NCI-H2081 (cell line): ENCODE data around the gene TEKT3.

ENCODE experiments used
- DNase-seq, 2 experiments: peaks; one replicate each; lab custom pipeline; 2025; lab: John Stamatoyannopoulos, UW

The TEKT3 gene

DNA sequence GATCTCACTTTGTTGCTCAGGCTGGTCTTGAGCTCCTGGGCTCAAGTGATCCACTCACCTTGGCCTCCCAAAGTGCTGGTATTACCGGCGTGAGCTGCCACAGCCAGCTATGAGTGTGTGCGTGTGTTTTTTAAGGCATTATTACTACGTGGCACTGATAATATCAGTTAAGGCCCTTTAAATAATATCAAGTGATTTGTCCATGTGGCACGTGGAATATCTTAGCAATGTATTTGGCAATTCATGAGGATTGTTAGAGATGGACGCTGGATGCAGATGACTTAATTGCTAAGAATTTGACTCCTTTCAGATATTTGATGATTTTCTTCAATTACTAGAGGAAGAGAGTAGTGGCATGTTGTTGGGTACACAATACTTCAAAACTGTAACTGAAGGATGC lies 50.8 kb downstream of the TEKT3 start:
- DNase-seq: no peak

DNA sequence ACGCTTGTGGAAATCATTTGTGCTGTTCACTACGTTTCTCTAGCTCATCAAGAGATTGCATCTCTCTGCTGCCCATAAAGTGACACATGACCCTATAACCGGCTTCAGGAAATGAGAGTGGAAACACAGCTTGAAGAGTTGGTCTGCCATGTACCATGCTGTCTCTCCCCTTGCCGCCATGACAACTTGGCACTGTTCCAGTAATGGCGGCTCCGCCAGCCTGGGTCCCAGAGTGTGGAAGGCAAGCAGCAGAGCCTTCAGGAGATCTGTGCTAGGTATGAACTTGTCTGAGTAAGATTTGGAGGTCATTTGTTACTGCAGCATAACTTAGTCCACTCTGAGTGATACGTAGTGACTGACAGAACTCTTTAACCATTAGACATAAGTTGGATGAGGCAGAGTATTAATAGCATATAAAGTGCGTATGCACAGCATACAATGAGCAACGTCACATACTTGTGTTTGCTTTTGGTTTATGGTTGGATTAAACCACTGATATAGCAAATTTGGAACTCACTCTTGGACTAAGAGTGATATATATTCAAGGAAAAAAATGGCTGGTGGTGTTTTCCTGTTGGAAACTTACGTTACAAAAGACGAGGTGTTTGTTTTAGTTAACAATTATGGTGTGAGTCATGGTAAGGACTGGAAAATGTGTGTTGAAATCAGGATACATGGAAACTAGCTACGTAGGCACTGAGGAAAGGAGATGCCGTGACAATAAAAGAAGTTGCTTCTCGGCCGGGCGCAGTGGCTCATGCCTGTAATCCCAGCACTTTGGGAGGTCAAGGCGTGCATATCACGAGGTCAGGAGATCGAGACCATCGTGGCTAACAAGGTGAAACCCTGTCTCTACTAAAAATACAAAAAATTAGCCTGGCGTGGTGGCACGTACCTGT lies 51.9 kb downstream of the TEKT3 start:
- DNase-seq: no peak

DNA sequence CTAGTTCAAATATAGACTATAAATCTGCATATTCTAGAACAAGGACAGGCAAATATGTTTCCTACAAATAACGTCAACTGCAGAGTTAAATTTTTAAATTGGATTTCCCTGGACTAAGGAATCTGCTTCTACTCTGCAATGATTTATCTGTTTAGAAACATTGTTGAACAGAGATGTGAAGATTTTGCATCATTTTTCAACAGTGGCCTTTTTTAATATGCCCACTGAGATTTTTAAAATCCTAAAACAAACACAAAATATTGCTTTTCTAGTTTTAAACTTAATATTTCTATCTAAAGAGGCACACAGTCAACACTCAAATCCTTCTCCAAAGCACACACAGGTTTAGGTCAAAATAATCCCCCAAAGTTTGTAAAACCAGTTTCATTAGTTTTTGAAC lies 52.5 kb downstream of the TEKT3 start:
- DNase-seq: no peak

DNA sequence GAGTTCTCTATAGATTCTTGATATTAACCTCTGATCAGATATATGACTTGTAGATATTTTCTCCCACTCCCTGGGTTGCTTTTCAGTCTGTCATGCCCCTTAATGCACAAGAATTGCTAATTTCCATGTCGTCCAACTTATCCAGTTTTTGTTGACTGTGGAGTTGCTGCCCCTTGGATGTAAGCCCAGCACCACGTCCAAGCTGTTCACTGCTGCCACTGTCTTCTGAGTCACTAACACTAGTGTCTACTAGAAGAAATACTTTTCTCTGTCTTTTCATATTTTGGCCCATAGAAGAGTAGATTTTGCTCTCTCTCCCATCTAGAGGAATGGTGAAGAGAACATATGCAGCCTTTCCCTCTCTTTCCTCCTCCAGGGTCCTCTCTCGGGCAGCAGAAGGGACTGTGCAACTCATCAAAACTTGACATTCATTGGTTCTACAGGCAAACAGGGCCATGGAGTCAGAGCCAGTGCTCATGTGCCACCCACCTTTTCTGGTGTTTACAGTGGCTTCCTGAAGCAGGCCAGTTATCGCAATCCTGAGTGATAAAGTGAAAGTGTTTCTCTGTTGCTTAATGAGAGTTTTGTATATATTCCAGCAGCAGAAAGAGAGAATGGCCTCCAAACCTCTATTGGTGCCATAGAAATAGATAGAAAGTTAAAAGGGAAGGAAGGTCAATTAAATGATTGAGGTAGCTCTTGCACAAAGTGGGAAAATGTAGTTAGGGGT lies 53.7 kb downstream of the TEKT3 start:
- no peak for DNase-seq

DNA sequence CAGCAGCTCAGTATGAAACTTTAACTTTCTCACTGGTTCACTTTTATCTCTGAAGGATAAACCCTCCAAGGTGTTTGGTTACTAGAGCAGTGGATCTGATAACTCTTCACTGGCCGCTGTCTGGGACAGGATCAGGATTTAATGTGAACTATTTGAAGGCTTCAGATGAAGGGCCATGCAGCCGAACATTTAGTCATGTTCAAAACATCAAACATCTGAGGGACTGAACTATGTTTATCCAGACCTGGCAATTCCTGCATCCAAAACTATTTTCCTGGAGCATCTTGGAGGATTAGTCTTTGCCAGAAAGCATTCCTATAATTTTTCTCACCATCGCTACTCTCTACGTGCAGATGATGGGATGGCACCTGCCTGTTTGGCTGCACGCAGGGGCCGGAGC lies 55.9 kb downstream of the TEKT3 start:
- DNase-seq: no peak

DNA sequence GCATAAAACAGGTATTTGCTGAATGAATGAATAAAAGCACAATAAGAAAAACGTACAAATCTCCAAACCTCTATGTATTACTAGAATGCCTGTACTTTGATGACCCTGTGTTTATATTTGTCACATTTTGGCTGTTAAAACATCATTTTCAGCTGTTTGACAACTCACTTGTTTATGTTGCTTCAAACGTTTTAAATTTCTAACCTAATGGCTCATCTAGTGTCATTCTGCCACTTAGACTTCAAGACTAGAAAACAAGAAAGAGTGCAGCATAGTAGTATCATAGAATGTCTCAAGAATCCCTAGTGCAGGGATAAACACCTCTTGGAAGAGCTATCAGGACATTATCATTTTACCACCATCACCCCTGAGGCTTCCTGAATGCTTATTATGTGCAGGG lies 56.9 kb downstream of the TEKT3 start:
- no peak for DNase-seq

DNA sequence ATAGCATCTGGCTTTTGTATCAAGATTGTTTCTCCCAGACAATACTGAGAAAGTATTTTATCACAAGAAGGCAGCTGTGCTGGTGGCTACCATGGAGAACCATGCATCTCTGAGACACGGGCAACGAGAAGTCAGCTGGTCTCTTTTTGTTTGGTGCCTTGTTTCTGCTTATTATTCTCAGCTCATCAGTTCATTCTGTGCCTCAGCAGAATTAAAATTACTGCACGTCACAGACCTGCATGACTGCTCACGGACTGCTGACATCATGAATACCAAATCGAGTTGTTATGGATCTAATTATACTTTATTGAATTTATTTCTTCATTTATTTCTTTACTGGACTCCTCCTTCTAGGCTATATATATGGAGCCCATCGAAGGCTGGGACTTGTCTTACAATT lies 57.3 kb downstream of the TEKT3 start:
- DNase-seq: no peak

DNA sequence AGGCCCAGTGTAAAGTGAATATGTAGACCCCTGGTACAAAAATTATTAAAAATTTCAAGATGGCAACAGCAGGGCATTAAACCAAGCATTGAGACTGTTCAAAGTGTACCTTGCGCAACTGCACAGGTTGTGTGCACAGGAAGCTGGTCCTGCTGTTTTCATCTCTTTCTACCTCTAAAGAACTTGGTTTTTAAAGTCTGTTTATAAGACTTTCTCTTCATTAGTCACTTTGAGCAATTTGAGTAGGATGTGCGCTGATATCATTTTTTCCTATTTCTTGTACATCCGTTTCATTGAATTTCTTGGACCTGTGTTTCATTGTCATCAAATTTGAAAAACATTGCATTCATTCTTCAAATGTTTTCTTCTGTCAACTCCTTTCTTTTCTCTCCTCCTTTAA lies 59.5 kb downstream of the TEKT3 start:
- no peak for DNase-seq

DNA sequence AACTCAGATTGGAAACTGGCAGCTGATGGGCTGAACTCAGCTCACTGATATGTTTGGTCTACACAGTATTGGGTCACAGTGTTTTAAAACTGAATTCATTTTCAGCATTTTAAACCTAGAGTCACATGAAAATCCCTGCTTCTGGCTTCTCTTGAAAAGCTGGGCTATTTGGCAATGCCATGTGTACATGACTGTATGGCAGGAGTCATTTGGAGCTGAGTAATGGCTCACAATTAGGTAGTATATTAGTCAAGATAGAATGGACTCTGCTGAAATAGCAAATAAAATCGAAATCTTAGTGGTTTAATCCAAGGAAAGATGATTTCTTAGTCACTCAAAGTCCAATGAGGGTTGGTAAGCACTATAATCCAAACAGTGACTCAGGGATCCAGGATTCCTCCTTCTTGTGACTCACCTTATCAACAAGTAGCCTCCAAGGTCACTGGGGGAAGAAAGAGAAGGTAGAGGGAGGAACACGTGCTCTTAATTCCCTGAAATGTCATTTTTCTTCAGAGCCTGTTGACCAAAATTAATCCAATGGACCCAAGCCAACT lies 62.4 kb downstream of the TEKT3 start:
- no peak for DNase-seq

DNA sequence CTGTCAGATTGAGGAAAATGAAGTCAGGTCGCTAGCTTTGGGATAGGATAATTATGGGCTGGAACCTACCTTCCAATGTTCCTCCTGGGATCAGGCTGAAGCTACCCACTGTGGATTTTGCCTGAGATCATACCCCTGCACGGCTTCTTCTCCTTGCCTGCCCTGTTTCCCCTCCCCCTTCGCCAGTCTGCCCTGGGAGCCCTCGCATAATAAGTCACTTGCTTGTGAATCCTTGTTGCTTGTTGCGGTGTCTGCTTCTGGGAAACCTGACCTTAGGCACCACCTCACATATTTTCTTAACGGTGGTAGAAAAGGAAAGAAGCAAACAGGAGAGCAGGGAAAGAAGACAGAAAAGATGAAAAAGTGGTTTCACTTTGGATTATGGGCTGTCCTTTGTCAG lies 63.0 kb downstream of the TEKT3 start:
- DNase-seq: no peak

DNA sequence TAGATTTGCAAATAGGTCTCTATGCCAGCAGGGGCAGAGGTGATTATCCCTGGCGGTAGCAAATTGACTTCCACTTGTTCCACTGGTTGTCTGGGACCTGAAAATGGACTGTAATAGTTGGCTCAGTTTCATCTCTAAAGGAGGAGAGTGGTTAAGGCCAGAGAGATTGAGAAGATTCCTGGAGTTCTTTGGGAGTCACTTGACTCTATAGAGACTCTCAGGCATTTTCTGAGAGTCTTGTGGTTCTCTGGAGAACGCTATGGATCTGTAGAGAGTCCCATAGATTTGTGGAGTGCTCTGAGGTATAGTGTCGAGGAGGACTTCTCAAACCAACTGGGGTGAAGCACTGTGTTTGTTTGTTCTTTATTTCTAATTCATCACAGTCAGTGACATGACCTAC lies 67.4 kb downstream of the TEKT3 start:
- DNase-seq: no peak

DNA sequence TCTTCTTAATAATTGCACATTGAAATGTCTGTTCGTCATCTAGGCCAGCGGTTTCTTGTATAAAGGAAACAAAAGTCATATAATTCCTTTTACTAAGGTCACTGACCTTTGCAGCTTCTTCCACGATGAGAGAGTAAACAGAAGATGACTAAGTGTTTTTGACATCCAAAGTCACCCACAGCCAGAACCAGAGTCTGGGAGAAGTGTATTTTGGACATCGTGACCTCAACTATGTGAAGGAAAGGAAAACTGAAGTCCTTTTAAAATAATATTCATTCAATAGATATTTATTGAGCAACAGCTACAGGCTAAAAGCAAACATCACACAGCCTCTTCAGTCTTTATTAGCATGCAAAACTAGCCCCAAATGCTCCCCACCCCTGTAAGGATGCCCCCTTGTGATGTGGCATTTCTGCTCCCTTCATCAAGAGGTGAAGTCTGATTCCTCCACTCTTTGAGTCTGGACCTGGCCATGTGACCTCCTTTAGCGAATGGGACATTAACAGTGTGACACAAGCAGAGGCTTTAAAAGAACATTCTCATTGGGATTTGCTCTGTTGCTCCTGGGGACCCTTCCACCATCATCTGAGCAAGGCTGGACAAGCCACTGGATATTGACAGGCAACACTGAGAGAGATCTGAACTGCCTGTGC lies 68.1 kb downstream of the TEKT3 start:
- no peak for DNase-seq

DNA sequence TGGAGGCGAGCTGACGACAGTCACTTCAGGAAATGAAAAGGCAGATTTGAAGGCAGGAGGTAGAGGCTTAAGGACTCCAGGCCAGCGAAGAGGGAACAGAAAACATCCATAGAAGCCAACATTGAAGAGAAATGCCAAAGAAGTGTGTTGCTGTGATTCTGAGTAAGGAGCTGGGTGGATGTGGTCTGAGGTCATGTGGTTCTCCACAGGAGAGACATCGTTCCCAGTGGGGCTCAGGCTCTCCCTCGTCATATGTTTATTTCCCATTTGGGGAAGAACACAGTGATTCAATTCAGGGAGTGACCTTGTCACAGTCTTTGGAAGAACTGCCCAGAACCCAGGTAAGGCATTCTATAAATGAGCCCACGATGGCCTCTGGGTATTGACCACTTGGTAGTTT lies 69.7 kb downstream of the TEKT3 start:
- no peak for DNase-seq

DNA sequence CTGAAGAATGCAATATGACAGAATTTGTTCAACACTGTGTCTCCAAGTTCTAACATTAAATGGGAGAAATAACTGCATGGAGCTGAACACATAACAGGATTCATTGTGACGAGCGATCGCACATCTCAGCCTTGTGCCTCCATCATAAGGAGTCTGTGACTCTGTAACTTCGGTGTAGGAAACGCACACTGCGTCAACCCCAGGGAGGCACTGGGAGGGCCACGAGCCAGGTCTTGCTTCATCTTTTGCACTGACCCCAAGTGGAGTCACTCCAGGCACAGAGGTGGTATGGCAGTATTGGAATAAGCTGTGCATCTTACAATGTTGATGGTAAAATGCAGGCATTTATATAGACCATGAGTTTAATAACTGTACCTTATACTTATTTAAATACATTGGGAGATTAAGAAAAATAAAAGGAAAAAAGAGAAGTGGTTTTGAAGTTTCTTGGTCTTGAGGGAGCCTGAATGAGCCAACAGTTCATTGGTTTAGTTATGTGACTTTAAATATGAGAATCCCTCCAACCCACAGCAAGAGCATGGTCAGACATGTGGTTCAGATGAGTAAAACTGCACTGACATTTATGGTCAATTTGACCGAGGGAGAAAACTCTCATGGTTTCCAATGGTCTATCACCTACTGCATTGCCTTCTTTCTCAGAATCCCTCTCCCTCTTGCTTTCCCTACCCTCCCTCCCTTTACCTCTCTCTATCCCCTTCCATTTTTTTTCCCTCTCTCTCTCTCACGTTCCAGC lies 70.6 kb downstream of the TEKT3 start:
- DNase-seq: no peak

DNA sequence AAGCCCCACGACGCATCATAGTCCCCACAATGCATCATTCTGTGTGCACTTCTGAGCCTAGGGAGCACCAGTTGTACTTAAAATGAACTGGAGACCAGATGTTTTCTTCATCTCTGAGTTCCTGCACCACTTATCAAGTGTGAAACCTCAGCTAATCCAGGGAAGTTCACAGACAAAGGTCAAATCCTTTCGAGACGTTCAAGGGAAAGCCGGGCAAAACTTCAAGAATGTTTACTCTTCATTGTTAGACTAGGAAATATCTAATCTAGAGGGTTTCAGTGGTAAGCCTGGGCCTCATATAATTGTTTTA lies 71.7 kb downstream of the TEKT3 start:
- no peak for DNase-seq

DNA sequence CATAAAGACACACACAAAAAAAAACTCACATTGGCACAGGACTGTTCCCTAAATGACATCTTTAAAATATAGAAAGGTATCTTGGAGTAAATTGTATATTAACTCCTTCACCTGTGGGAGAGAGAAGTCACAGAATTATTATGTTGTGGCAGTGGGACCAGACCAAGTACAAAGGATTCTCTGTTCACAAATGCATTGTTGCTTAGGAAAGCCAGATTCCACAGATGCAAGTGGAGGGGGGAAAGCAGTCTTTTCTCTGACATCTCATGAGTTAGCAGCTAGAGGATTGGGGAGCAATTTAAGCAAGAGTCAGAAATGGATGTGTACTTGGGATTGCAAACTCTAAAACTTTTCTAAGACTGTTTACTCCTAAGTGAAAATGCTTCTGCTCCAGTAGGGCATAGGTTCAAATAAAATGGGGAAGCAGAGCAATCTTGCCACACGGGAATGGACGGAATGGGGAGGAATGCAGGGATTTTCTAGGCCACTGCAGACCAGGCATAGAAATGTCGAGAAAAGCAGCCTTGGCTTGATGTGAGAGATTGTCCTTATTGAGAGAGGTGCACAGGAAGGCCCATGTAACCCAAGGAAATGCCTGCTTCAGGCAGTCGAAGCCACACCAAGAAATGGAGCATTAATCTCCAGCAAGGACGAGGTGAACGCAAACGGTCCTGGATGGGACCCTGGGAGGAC lies 72.2 kb downstream of the TEKT3 start:
- no peak for DNase-seq

DNA sequence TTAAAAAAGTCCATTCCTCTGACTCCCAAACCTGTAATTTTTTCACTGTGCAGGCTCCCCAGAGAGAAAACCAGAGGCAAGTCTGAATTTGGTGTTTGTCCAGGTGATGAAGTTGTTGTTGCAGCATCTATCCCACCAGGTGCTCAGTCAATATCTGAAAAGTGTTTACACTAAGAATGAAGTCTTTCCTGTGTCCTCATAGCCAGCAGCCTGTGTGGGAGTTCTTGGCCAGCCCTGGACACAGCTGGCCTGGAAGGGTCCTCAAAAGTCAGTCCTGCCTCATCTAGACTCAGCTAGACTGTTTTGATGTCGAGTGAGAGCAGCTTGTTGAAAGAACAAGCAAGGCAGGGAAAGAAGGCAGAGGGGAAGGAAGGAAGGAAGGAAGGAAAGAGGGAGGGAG lies 72.9 kb downstream of the TEKT3 start:
- no peak for DNase-seq

DNA sequence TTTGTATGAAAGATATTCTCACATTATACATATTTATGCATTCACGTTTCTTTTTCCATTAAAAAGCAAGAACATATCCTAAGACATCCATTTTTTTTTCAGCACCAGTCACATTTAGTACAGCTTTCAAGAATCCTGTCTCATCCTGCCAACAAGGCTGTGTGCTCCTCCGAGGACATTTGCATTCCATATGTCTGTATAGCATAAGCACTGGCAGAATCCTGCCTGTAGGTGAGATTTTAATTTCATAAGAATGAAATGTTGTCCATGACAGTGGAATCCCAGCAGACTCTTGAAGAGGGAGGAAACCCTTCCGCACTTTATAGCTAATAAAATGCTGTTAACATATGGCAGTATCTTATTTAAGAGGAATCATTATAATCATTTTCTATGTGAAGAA lies 73.4 kb downstream of the TEKT3 start:
- DNase-seq: no peak

DNA sequence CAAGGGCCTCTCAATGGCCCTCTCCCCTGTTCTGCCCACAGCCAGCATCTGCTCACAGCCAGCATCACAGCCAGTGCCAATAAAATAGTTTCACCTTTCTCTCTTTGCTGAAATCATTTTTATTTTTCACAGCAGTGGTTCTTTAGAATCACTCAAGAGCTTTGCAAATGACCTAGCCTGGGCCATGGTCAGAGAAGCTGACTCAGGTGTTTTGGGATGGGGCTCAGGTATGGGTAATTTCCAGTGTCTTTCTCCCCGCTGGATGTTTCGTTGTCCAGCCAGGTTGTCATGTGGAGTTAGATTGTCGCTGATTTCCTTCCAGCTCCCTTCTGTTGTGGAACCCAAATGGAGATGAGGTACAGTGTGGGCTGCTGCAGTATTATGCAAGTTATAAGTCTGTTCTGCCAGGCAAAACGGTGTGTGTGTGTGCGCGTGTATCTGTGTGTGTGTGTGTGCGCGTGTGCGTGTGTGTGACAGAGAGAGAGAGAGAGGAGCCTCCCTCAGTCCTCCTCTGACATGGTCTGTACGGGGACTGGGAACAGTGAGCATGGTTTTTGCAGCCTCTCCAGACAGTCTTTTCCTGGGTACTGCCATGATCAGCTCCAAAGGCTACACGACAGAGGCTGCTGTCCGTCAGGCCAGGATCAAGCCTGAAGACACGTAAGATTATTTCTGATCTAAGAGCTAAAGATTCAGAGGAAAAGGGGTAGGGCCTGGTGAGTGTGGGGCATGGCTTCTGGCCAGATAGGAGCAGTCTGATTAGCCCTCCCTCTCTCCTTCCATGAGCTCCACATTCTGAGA lies 74.9 kb downstream of the TEKT3 start:
- no peak for DNase-seq

DNA sequence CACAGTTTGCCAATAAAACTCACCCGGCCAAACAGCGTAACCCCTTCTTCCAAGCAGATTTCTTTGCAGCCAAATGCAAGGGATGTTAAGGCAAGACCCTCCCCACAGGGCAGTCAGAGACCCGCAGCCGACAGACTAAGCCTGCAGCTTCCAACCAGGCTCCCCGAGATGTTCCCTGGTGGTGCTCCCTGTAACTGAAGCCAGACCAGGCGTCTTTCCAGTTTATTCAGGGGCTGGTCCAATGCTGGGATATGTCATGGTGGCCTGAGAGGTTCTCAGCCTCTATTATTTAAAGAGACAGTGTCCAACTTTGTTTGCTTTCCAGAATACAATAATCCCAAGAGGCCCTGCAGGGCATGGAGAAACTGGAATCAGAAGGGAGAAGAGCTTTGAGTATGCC lies 76.3 kb downstream of the TEKT3 start, which contains the start of gene PMP22:
Gene PMP22, minus strand, starts transcription at position 196 of the 400 bp plus-strand sequence. CDS start 4,599 bp downstream, outside the sequence.
- DNase-seq: no peak

DNA sequence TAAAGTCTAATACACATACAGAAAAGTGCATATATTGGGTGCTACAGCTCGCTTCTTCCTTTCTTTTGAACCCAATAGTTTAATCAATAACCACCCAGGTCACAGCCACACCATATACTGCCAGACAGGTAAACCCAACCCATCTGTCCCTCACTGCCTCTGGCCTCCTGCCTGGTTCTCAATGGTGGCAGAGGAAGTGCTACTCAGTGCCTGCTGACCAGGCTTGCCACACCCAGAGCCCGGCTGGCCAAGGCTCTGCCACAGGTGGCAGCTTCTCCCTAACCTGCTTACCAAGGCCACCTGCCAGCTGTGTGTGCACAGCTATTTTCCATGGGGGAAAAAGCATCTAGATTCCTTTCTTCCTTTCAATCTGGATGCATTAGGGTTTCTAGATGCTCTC lies 76.9 kb downstream of the TEKT3 start:
- DNase-seq: no peak
